Measurements from ENCODE around the gene FBRSL1.

FBRSL1 gene

DNA sequence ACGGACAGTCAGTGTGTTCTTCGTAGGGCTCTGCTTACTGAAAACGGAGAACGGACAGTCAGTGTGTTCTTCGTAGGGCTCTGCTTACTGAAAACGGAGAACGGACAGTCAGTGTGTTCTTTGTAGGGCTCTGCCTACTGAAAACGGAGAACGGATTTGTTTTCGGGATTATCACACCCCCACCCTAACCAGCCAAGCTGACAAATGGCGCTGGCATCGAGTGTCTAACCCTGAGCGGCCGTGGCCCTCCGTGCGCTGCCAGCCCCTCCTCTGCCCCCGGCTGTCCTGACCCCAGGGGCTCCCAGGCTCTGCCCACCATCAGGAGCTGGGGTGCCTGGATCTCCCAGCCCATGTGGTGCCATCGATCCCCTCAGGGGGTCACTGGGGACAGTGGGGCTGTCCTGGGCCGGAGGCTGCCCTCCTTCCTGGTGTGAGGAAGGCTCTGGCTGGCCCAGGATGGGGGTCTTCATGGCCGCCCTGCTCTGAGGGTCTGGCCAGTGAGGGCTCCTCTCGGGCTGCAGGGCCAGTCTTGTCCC, 57.3 kb downstream of the FBRSL1 start:
- H3K4me1 Mint-ChIP-seq, result peaks cover 12% of the 10 kb centered on the region
- H3K27me3 Mint-ChIP-seq, result no peaks in the 10 kb centered on the region
- H3K27ac Mint-ChIP-seq, result no peak overlapping the region
- H3K9me3 Mint-ChIP-seq, result no peaks in the 10 kb centered on the region
- CTCF ChIA-PET, result no interaction called here
- no peak for DNase-seq
- H3K36me3 Mint-ChIP-seq, result no peaks in the 10 kb centered on the region
- H3K4me3 Mint-ChIP-seq, result no peak overlapping the region

DNA sequence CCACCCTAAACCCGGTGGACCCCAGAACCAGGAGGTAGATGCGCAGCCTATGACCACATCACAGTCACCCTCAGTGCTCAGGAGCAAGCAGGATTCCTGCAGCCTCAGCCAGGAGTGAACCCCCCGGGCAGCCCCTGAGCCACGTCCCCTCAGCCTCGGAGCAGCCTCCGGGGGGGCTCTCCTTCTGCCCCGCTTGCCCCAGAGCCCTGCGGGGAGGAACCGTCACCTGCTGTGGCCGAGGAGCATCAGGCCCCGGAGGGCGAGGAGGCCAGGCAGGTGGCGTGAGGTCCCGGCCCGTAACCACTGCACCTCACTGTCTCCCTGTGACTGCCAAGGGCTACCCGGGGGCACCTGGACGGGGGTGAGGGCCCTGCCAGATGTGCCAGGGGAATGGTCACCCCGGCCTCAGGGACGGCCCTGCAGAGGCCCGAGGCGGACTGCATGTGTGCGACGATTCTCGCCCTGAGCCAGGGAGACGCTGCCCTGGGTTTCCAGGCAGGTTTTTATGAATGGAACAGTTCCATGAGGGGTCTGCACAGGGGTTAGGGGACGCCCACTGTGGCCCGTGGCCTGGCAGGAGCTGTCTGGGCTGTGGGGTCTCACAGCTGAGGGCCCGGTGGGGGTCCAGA, 58.6 kb downstream of the FBRSL1 start:
- Mint-ChIP-seq H3K4me1 (peaks cover 2% of the 10 kb centered on the region), H3K36me3 (no peaks in the 10 kb centered on the region), H3K4me3 (no peak overlapping the region), H3K27me3 (no peaks in the 10 kb centered on the region), H3K9me3 (no peaks in the 10 kb centered on the region), H3K27ac (no peak overlapping the region)
- CTCF ChIA-PET, result no interaction called here
- no peak for DNase-seq

DNA sequence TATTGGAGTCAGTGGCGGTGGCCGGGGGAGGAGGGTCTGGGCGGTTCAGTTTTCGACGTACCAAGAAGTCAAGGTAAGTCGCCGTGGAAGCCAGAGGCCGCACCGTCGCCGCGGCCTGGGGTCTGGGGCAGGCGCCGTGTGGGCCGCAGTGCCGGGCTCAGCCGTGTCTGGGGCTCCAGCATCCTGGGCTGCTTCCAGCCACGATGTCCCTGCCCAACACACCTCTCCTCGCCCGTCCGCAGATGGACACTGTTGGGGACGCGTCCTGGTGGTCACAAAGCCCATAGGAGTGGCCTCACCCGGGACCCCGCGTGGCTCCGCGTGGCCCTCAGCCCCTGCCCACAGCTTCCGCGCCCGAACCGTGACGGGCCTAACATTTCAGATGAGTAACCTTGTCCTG, 59.1 kb downstream of the FBRSL1 start:
- Mint-ChIP-seq H3K27ac (no peak overlapping the region), H3K4me1 (no peaks in the 10 kb centered on the region), H3K4me3 (no peak overlapping the region), H3K9me3 (no peaks in the 10 kb centered on the region), H3K36me3 (no peaks in the 10 kb centered on the region), H3K27me3 (no peaks in the 10 kb centered on the region)
- CTCF ChIA-PET, result no interaction called here
- no peak for DNase-seq

DNA sequence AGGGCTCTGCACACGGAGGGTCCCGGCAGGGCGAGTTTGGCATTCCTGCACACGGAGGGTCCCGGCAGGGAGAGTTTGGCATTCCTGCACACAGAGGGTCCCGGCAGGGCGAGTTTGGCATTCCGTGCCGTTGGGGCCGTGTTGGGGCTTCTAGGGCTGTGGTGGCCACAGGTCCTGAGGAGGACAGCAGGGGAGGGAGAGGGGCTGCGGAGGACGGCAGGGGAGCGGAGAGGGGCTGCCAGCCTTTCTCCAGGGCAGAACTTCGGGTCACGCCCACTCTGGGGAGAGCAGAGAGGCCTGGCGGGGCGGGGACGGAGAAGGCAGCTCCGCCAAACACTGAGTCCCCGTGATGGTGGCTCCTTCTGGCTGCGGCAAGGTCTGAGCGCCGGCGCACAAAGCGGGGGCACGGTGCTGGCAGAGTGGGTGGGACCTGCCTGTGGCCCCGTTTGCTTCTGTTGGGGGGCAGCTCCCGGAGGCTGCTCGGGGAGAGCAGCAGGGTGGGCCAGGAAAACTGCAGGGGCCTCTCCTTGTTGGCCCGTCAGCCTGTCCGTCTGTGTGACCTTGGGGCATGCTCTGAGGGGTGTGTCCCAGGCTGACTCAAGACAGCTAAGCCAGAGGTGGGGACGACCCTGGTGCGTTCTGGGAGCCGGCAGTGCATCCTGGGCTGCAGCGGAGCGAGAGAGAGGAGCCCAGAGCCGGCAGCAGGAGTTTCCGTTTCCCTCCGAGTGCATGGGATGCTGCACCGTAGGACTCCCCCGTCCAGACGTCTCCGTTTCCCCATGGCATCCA, 60.3 kb downstream of the FBRSL1 start:
- Mint-ChIP-seq H3K4me1 (no peaks in the 10 kb centered on the region), H3K27me3 (no peaks in the 10 kb centered on the region), H3K4me3 (no peak overlapping the region), H3K27ac (no peak overlapping the region), H3K36me3 (no peaks in the 10 kb centered on the region), H3K9me3 (no peaks in the 10 kb centered on the region)
- DNase-seq, result no peak
- CTCF ChIA-PET, result no interaction called here

DNA sequence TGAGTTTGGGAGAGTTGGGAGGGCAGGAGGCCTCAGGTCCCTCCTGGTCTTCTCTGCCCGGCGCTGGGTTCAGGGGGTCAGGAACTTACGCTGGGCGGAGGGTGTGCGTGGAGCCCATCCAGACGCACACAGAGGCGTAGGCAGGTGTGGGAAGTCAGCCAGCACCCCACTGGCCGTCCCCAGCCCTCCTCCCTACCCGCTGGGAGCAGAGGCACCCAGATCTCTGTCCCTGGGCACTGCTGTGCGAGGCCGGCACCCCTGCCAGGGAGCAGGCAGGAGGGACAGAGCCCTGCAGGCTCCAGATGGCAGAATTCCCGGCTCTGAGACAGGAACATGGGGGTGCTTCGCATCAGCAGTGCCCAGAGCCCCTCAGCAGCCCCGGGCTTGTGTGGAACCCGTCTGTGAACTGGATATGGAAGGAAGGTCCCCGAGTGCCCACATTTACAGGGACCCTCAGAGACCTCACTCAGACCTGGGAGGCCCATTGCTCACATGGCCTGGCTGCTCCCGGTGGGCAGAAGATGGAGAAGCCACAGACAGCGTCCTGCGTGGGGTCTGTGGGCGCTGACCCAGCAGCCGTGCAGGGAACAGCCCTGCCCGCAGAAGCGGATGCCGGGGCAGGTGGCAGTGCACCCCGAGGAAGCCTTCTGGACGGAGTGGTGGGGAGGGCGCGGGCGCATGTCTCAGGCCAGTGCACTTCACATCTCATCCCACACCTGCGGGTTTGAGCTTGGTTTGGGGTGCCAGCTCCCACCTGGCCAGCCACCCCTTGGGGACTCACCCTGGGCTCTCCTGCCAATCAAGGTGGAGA, 61.1 kb downstream of the FBRSL1 start:
- Mint-ChIP-seq H3K9me3 (no peaks in the 10 kb centered on the region), H3K4me1 (no peaks in the 10 kb centered on the region), H3K4me3 (no peak overlapping the region), H3K27ac (no peak overlapping the region), H3K36me3 (peaks cover 2% of the 10 kb centered on the region), H3K27me3 (no peaks in the 10 kb centered on the region)
- CTCF ChIA-PET, result no interaction called here
- DNase-seq, result no peak

DNA sequence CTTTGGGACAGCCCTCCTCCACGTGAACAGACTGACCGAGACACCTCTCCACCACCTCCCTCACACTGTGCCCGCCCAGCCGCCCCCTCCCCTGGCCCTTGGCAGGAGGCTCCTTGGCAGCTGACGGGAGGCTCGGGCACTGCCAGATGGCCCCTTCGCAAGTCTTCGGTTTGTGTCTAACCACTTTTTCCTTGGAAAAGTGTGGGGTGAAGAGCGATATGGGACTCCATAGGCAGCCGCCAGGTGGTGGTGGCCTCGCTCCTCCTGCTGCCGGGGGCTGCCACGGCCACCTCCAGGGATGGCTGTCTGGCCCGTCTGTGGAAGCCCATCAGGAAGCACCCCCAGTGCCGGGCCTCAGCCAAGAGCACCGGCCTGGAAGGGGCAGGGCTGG, 61.7 kb downstream of the FBRSL1 start:
- H3K36me3 Mint-ChIP-seq, result peaks cover 2% of the 10 kb centered on the region
- H3K9me3 Mint-ChIP-seq, result no peaks in the 10 kb centered on the region
- H3K4me1 Mint-ChIP-seq, result no peaks in the 10 kb centered on the region
- CTCF ChIA-PET, result no interaction called here
- no peaks in the 10 kb centered on the region for H3K27me3 Mint-ChIP-seq
- H3K4me3 Mint-ChIP-seq, result no peak overlapping the region
- no peak for DNase-seq
- no peak overlapping the region for H3K27ac Mint-ChIP-seq

DNA sequence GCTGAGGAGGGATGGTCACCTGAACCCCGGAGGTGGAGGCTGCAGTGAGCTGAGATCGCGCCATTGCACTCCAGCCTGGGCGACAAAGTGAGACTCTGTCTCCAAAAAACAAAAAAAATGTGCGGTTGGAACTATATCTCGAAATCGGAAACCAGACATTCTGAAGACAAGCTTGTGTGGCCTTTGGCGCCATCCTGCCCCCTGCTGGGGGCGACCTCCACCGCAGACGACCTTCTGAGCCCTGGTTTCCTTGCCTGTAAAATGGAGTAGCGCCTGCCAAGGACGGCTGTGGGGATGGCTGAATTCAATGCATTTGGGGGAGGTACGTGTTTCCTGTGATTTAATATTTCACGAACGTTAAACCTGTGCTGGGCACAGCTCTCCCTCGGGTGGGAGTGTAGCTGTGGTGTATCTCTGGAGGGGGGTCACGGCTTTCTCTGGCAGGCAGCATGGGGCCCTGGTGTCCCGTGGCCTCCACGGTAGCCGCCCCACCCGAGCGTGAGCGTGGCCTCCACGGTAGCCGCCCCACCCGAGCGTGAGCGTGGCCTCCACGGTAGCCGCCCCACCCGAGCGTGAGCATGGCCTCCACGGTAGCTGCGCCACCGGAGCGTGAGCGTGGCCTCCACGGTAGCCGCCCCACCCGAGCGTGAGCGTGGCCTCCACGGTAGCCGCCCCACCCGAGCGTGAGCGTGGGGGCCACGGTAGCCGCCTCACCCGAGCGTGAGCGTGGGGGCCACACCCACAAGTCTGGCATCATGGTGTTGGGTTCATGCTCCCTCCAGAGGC, 65.1 kb downstream of the FBRSL1 start:
- H3K4me1 Mint-ChIP-seq, result peaks cover 11% of the 10 kb centered on the region
- CTCF ChIA-PET, result interaction anchor here (0.6 to 1.0 kb wide), 5 partner anchors 52 to 141 kb away, joined by 3 to 6 read pairs (median 3); no protein-coding TSS in a partner anchor
- H3K36me3 Mint-ChIP-seq, result peaks cover 2% of the 10 kb centered on the region
- H3K27ac Mint-ChIP-seq, result no peak overlapping the region
- H3K4me3 Mint-ChIP-seq, result no peak overlapping the region
- H3K9me3 Mint-ChIP-seq, result no peaks in the 10 kb centered on the region
- H3K27me3 Mint-ChIP-seq, result peaks cover 26% of the 10 kb centered on the region
- DNase-seq, result peak; percentile 46

DNA sequence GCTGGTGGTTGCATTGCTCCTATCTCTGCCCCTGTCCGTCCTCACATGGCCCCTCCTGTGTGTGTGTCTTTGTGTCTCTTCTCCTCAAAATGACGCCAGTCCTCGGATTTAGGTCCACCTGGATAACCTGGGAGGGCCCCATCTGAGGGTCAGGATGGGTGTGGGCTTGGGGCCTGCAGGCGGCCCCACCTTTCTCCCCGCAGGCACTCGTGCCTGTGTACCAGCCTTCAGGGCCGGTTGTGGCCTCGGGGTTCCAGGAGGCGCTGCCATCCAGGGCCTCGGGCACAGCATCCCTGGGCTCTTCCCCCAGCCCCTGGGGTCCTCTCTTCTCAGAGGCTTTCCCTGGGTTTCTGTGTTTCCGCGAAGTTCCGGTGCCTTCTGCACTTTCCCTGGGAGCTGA, 65.7 kb downstream of the FBRSL1 start:
- CTCF ChIA-PET, result no interaction called here
- H3K27ac Mint-ChIP-seq, result no peak overlapping the region
- peaks cover 11% of the 10 kb centered on the region for H3K4me1 Mint-ChIP-seq

DNA sequence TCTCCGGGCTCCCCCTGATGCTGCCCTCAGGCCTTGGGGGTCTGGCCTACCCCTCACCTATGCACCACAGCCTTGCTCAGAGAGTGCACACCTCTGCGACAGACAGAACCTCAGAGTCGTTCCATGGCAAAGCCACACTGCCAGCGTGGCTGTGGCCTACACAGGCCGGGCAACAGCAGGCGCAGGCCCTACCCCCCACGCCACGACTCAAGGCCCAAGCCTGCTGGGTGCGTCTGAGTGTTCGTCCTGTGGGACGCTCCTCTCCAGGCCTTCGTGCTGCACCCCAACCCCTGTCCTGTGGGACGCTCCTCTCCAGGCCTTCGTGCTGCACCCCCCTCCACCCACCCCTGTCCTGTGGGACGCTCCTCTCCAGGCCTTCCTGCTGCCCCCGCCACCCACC, 66.3 kb downstream of the FBRSL1 start:
- H3K27ac Mint-ChIP-seq, result no peak overlapping the region
- H3K27me3 Mint-ChIP-seq, result peaks cover 33% of the 10 kb centered on the region
- CTCF ChIA-PET, result no interaction called here
- H3K36me3 Mint-ChIP-seq, result peaks cover 2% of the 10 kb centered on the region
- H3K9me3 Mint-ChIP-seq, result no peaks in the 10 kb centered on the region
- no peak for DNase-seq
- H3K4me3 Mint-ChIP-seq, result no peak overlapping the region
- peaks cover 15% of the 10 kb centered on the region for H3K4me1 Mint-ChIP-seq

More for the DNA sequence above, 65.7 kb downstream of the FBRSL1 start:
- H3K27me3 Mint-ChIP-seq, result peaks cover 28% of the 10 kb centered on the region
- H3K36me3 Mint-ChIP-seq, result peaks cover 2% of the 10 kb centered on the region
- H3K9me3 Mint-ChIP-seq, result no peaks in the 10 kb centered on the region
- H3K4me3 Mint-ChIP-seq, result no peak overlapping the region
- no peak for DNase-seq

DNA sequence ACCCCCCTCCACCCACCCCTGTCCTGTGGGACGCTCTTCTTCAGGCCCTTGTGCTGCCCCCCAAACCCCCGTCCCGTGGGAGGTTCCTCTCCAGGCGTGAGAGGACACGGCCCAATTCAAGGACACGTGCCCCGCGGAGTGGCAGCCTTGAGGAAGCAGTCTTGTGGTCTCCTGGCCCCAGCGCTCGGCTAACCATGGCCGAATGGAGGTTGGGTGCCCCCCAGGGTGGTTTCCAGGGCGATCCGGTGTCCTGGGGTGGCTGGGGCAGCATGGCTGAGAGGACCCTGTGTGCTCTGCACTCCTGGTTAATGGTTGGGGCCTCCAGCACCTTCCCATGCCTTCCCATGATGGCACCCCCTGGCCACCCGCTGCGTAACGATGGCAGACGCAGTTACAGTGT, 66.8 kb downstream of the FBRSL1 start:
- H3K27ac Mint-ChIP-seq, result no peak overlapping the region
- no peak overlapping the region for H3K4me3 Mint-ChIP-seq
- peaks cover 16% of the 10 kb centered on the region for H3K4me1 Mint-ChIP-seq
- DNase-seq, result no peak
- CTCF ChIA-PET, result interaction anchor here (2.2 kb wide), 1 partner anchor 143 kb away, joined by 6 read pairs; no protein-coding TSS in a partner anchor
- peaks cover 2% of the 10 kb centered on the region for H3K36me3 Mint-ChIP-seq
- H3K9me3 Mint-ChIP-seq, result no peaks in the 10 kb centered on the region
- peaks cover 34% of the 10 kb centered on the region for H3K27me3 Mint-ChIP-seq

DNA sequence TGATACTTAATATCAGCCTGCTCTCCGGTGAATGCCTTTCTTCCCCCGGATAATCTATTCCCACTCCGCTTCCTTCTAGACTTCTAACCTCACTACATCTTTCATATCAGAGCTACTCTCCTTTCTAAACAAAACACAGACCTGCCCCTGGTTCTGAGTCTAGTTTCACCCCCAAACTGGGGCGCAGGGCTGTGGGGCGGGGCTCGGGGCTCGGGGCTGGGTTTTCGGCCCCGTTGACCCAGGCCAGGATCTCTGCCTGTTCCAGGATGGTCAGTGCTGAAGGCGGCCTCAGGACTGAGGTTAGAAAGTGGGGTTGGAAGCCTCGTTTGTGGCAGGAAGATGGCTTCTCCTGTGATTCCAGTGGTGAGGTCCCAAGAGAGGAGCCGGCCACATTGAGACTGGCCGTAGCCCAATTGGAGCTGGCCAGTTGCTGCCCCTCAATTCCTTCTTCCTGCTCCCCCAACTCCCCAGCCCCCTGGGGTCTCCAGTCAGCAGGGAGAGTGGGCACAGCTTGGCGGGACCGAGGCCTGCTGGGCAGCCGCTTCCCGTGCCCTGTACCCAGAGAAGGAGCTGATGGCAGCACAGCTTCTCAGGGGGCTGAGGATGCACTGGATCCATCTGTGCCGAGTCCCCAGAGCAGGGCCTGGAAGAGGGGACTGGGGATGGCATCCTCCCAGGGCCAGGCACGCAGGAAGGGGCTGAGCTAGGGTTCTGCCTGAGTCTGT, 67.5 kb downstream of the FBRSL1 start:
- Mint-ChIP-seq H3K9me3 (no peaks in the 10 kb centered on the region), H3K4me1 (peaks cover 16% of the 10 kb centered on the region), H3K27ac (no peak overlapping the region), H3K4me3 (no peak overlapping the region), H3K27me3 (peaks cover 34% of the 10 kb centered on the region), H3K36me3 (peaks cover 2% of the 10 kb centered on the region)
- CTCF ChIA-PET, result interaction anchor here (1.2 to 2.2 kb wide), 3 partner anchors 139 to 144 kb away, joined by 4 to 6 read pairs (median 5); no protein-coding TSS in a partner anchor
- no peak for DNase-seq

DNA sequence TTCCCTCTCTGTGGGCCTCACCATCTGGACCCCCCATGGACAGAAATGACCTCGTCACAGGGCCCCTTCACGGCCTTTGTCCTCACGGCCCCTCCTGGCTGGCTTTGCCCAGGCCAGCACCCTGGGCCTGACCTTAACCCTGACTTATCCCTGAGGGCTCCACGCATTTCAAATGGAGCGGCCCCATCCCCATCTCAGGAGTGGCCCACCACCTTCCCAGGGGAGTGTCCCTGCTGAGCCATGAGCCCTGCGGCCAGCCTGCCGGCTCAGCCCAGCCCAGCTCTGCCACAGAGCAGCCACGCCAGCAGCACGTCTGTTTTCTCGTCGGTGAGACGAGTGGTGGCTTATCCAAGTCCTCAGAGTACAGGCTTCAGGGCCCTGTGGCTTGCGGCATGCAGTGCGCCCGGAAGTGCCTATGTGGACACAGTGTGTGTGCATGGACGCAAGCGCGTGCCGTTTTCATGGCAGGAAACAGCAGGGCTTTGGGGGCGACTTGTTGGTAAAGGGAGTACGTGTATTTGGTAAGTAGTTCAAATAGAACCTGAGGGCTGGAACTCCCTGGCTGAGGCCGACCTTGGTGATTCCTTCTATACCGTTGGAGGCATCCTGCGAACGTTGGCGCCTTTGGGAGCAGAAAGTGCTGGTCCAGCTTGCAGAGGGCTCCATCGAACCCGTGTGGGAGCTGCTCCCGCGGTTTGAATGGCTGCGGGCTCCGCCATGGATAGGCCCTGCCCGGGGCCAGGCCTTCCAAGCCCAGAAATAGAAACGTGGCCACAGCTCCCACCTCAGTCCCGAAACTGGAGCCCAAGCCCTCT, 68.3 kb downstream of the FBRSL1 start:
- Mint-ChIP-seq H3K27me3 (peaks cover 34% of the 10 kb centered on the region), H3K4me1 (peaks cover 16% of the 10 kb centered on the region), H3K4me3 (peak overlapping the region; percentile 19), H3K9me3 (no peaks in the 10 kb centered on the region), H3K27ac (no peak overlapping the region), H3K36me3 (peaks cover 2% of the 10 kb centered on the region)
- DNase-seq, result peak; percentile 50
- CTCF ChIA-PET, result interaction anchor here (0.7 to 2.2 kb wide), 5 partner anchors 111 to 153 kb away, joined by 3 to 6 read pairs (median 4); no protein-coding TSS in a partner anchor

Measured in activated naive CD4-positive, alpha-beta T cell treated with anti-CD3 and anti-CD28 coated beads, Interleukin-2, amount 10 ng/mL, durations not matched to agents 7 days and 5 days (primary cell).